Measurements from ENCODE around the gene OBSCN. TPM values are rescaled to one million over a fixed set of nuclear protein-coding genes. Genes with fewer than 3 reads are reported as not detected.
"Not testable (repeated sequence)": the region's sequence is repeated elsewhere in the genome, so short reads cannot be mapped to it uniquely, and the experiment has no call there.

OBSCN gene
- total and polyA plus RNA-seq, 10 of the 15 experiments (the other 5 are each of a cell fraction or from before 2014, with no cell fraction given) = 0.01 to 0.36 (median 0.08) TPM; not detected in 2

GRCh38 chr1:228226141-228226874 is 18.5 kb downstream of the OBSCN start:
- ChIA-PET SMC1A (ENCODE audit: uncharacterized antibody, unreplicated experiment) (no interaction called here), POLR2A (no interaction called here), CTCF (no interaction called here), RAD21 (ENCODE audit: unreplicated experiment) (no interaction called here)
- H3K4me1 ChIP-seq (ENCODE audit: control insufficient read depth, insufficient read depth, low read length) = no peaks in the 10 kb centered on the region
- no peak overlapping the region for H2AFZ ChIP-seq (ENCODE audit: control insufficient read depth, low read depth, low read length)
- FAIRE-seq (no peak), DNase-seq (ENCODE audit: low read depth, low spot score) (no peak), ATAC-seq (no peak)
- BruUV-seq (replicated peaks) = no TSS peak
- no peaks in the 10 kb centered on the region; the same call in 2 of the 3 replicates for H3K9me3 ChIP-seq (replicated peaks; ENCODE audit: control insufficient read depth, insufficient read depth, low read length)
- no peaks in the 10 kb centered on the region for H4K20me1 ChIP-seq (ENCODE audit: control insufficient read depth, insufficient read depth)
- intact Hi-C loops (cut with micrococcal nuclease; ENCODE audit: unreplicated experiment) = no loop called here
- 30% methylated on average over 7 of the region's 7 CpGs for WGBS (ENCODE audit: insufficient coverage, insufficient replicate concordance, low lambda C conversion rate, missing lambda C conversion rate)
- H3K4me3 ChIP-seq = no peak overlapping the region
- H3K27ac ChIP-seq (ENCODE audit: control insufficient read depth, insufficient read depth) = no peak overlapping the region
- in situ Hi-C loops (cut with MboI) = no loop called here
- no peak overlapping the region for H3K4me2 ChIP-seq (ENCODE audit: control insufficient read depth, insufficient read depth)
- H3K36me3 ChIP-seq (ENCODE audit: control insufficient read depth in 2 of 2, insufficient read depth in 2 of 2, low read length in 1 of 2) = no peaks in the 10 kb centered on the region
- TF ChIP-seq PAX8 (IDR thresholded peaks at IDR 0.05) = no peak
- no peak for TF ChIP-seq WRNIP1 (IDR thresholded peaks at IDR 0.05; ENCODE audit: borderline replicate concordance, low read depth, low read length)
- no peaks in the 10 kb centered on the region for H3K27me3 ChIP-seq (replicated peaks in 1 of 2; ENCODE audit: control insufficient read depth in 2 of 2, insufficient read depth in 2 of 2, low read length in 1 of 2)
- no peak overlapping the region for H3K9ac ChIP-seq (ENCODE audit: control insufficient read depth, insufficient read depth, low read length)
- H3K79me2 ChIP-seq (ENCODE audit: control insufficient read depth, insufficient read depth, low read length) = no peaks in the 10 kb centered on the region

GRCh38 chr1:228226956-228227791 is 19.3 kb downstream of the OBSCN start:
- DNase-seq (ENCODE audit: low read depth, low spot score) = no peak
- no peak overlapping the region for H3K27ac ChIP-seq (ENCODE audit: control insufficient read depth, insufficient read depth)
- no peaks in the 10 kb centered on the region for H3K27me3 ChIP-seq (replicated peaks in 1 of 2; ENCODE audit: control insufficient read depth in 2 of 2, insufficient read depth in 2 of 2, low read length in 1 of 2)
- no peaks in the 10 kb centered on the region for H3K4me1 ChIP-seq (ENCODE audit: control insufficient read depth, insufficient read depth, low read length)
- ChIA-PET SMC1A (ENCODE audit: uncharacterized antibody, unreplicated experiment) (no interaction called here), CTCF (no interaction called here), RAD21 (ENCODE audit: unreplicated experiment) (no interaction called here), POLR2A (no interaction called here)
- no peak overlapping the region for H2AFZ ChIP-seq (ENCODE audit: control insufficient read depth, low read depth, low read length)
- no TSS peak for BruUV-seq (replicated peaks)
- intact Hi-C loops (cut with micrococcal nuclease; ENCODE audit: unreplicated experiment) (no loop called here), in situ Hi-C loops (cut with MboI) (no loop called here)
- H3K9me3 ChIP-seq (replicated peaks; ENCODE audit: control insufficient read depth, insufficient read depth, low read length) = no peaks in the 10 kb centered on the region; the same call in 2 of the 3 replicates
- H3K9ac ChIP-seq (ENCODE audit: control insufficient read depth, insufficient read depth, low read length) = no peak overlapping the region
- no peaks in the 10 kb centered on the region for H3K36me3 ChIP-seq (ENCODE audit: control insufficient read depth in 2 of 2, insufficient read depth in 2 of 2, low read length in 1 of 2)
- WGBS (ENCODE audit: insufficient coverage, insufficient replicate concordance, low lambda C conversion rate, missing lambda C conversion rate) = 14% methylated on average over 10 of the region's 10 CpGs
- no peaks in the 10 kb centered on the region for H4K20me1 ChIP-seq (ENCODE audit: control insufficient read depth, insufficient read depth)
- no peak; the same call in 2 of the 3 replicates for ATAC-seq
- TF ChIP-seq JUNB (IDR thresholded peaks at IDR 0.05) = no peak
- TF ChIP-seq BHLHE40 (IDR thresholded peaks at IDR 0.05; ENCODE audit: borderline replicate concordance in 1 of 2, low read depth in 2 of 2, low read length in 1 of 2) = peak in 1 of 2 experiments; percentile 16; a peak in 1 of 4 replicates
- TF ChIP-seq CTCF (IDR thresholded peaks at IDR 0.05 in 2 of 3, conservative IDR thresholded peaks at IDR 0.05 in 1 of 3; ENCODE audit: control insufficient read depth in 2 of 3, extremely low read depth in 1 of 3, insufficient read depth in 1 of 3, low read depth in 3 of 3, low read length in 3 of 3) = peak in 2 of 3 experiments; percentile 10 to 12; a peak in 2 of 6 replicates
- H3K4me2 ChIP-seq (ENCODE audit: control insufficient read depth, insufficient read depth) = no peak overlapping the region
- H3K79me2 ChIP-seq (ENCODE audit: control insufficient read depth, insufficient read depth, low read length) = no peaks in the 10 kb centered on the region
- no peak for FAIRE-seq
- no peak overlapping the region for H3K4me3 ChIP-seq

GRCh38 chr1:228228147-228228546 is 20.3 kb downstream of the OBSCN start:
- H3K27me3 ChIP-seq (replicated peaks in 1 of 2; ENCODE audit: control insufficient read depth in 2 of 2, insufficient read depth in 2 of 2, low read length in 1 of 2); H3K9ac ChIP-seq (ENCODE audit: control insufficient read depth, insufficient read depth, low read length); H2AFZ ChIP-seq (ENCODE audit: control insufficient read depth, low read depth, low read length); intact Hi-C loops (cut with micrococcal nuclease; ENCODE audit: unreplicated experiment); CTCF ChIA-PET; H3K4me3 ChIP-seq; H3K4me2 ChIP-seq (ENCODE audit: control insufficient read depth, insufficient read depth); H3K9me3 ChIP-seq (replicated peaks; ENCODE audit: control insufficient read depth, insufficient read depth, low read length); SMC1A ChIA-PET (ENCODE audit: uncharacterized antibody, unreplicated experiment); H3K79me2 ChIP-seq (ENCODE audit: control insufficient read depth, insufficient read depth, low read length); DNase-seq (ENCODE audit: low read depth, low spot score); RAD21 ChIA-PET (ENCODE audit: unreplicated experiment); H3K27ac ChIP-seq (ENCODE audit: control insufficient read depth, insufficient read depth); H3K36me3 ChIP-seq (ENCODE audit: control insufficient read depth in 2 of 2, insufficient read depth in 2 of 2, low read length in 1 of 2); in situ Hi-C loops (cut with MboI); POLR2A ChIA-PET; FAIRE-seq; ATAC-seq; H4K20me1 ChIP-seq (ENCODE audit: control insufficient read depth, insufficient read depth); BruUV-seq (replicated peaks); H3K4me1 ChIP-seq (ENCODE audit: control insufficient read depth, insufficient read depth, low read length): not testable (repeated sequence)
- 47% methylated on average over 5 of the region's 5 CpGs for WGBS (ENCODE audit: insufficient coverage, insufficient replicate concordance, low lambda C conversion rate, missing lambda C conversion rate)
